Activated CD4-positive, alpha-beta memory T cell treated with anti-CD3 and anti-CD28 coated beads, Interleukin-2, amount 10 ng/mL, durations not matched to agents 7 days and 5 days (primary cell): ENCODE results near the gene GSTM1. TPM values are rescaled to one million over a fixed set of nuclear protein-coding genes. Genes with fewer than 3 reads are reported as not detected.
"Not testable (repeated sequence)": the region's sequence is repeated elsewhere in the genome, so short reads cannot be mapped to it uniquely, and the experiment has no call there.

Experiments
- CTCF ChIA-PET: fragments of 350-600 bp; sonication (Branson Sonifier 250); formaldehyde crosslinking; loops from one replicate; lab custom pipeline; 2021; ENCODE audit warnings: antibody characterized with exemption, inconsistent platforms; lab: Charles Lee
- POLR2A ChIA-PET: fragments of 350-600 bp; sonication (Branson Sonifier 250); formaldehyde crosslinking; loops from one replicate; lab custom pipeline; 2021; ENCODE audit warnings: antibody characterized with exemption; lab: Charles Lee
- DNase-seq: peaks from one replicate; pipeline ENCODE4 v3.0.0-alpha.2; 2020
- H3K27ac Mint-ChIP-seq: one replicate; pipeline ENCODE4 v1.8.0; 2021; ENCODE audit warnings: mild to moderate bottlenecking, mixed read lengths
- H3K27me3 Mint-ChIP-seq: one replicate; pipeline ENCODE4 v1.8.0; 2021; ENCODE audit warnings: mixed read lengths
- H3K36me3 Mint-ChIP-seq: one replicate; pipeline ENCODE4 v1.8.0; 2021; ENCODE audit warnings: low read depth, mixed read lengths
- H3K4me1 Mint-ChIP-seq: one replicate; pipeline ENCODE4 v1.8.0; 2021; ENCODE audit warnings: mixed read lengths
- H3K4me3 Mint-ChIP-seq: one replicate; pipeline ENCODE4 v1.8.0; 2021; ENCODE audit warnings: mild to moderate bottlenecking, mixed read lengths
- H3K9me3 Mint-ChIP-seq: one replicate; pipeline ENCODE4 v1.8.0; 2021; ENCODE audit warnings: mixed read lengths
- total RNA-seq, 2 experiments: library from RNA; stranded (reverse); gene quantifications; one replicate each; pipeline ENCODE4 v1.2.3, GENCODE V29; 2021

Gene GSTM1
- total RNA-seq, 2 experiments from 2014 or later: not detected

GRCh38 chr1:109685890-109686289 lies 1.7 kb upstream of the GSTM1 start:
- H3K9me3 Mint-ChIP-seq: not testable (repeated sequence)

GRCh38 chr1:109687109-109687508 lies 508 bp upstream of the GSTM1 start:
- H3K4me3 Mint-ChIP-seq, H3K27me3 Mint-ChIP-seq, DNase-seq, POLR2A ChIA-PET, H3K36me3 Mint-ChIP-seq, H3K9me3 Mint-ChIP-seq, H3K4me1 Mint-ChIP-seq, CTCF ChIA-PET, H3K27ac Mint-ChIP-seq: not testable (repeated sequence)

More at GRCh38 chr1:109685890-109686289, 1.7 kb upstream of the GSTM1 start:
- POLR2A ChIA-PET, H3K27me3 Mint-ChIP-seq, H3K4me1 Mint-ChIP-seq, CTCF ChIA-PET, H3K36me3 Mint-ChIP-seq, H3K27ac Mint-ChIP-seq, DNase-seq, H3K4me3 Mint-ChIP-seq: not testable (repeated sequence)

- H3K27ac Mint-ChIP-seq: no peak overlapping the region
- no peaks in the 10 kb centered on the region for H3K27me3 Mint-ChIP-seq
- no peaks in the 10 kb centered on the region for H3K4me1 Mint-ChIP-seq
- no peak overlapping the region for H3K4me3 Mint-ChIP-seq
- CTCF ChIA-PET: no interaction called here
- DNase-seq: no peak
- no peaks in the 10 kb centered on the region for H3K36me3 Mint-ChIP-seq
- POLR2A ChIA-PET: no interaction called here
- H3K9me3 Mint-ChIP-seq: no peaks in the 10 kb centered on the region
Measured at GRCh38 chr1:109689844-109690405, 2.3 kb downstream of the GSTM1 start.

GRCh38 chr1:109691759-109692158 lies 4.1 kb downstream of the GSTM1 start:
- Mint-ChIP-seq H3K27ac (no peak overlapping the region), H3K36me3 (no peaks in the 10 kb centered on the region), H3K4me1 (no peaks in the 10 kb centered on the region), H3K27me3 (no peaks in the 10 kb centered on the region), H3K4me3 (no peak overlapping the region), H3K9me3 (no peaks in the 10 kb centered on the region)
- DNase-seq: no peak
- ChIA-PET POLR2A (no interaction called here), CTCF (no interaction called here)

GRCh38 chr1:109694400-109694799 lies 6.8 kb downstream of the GSTM1 start:
- H3K9me3 Mint-ChIP-seq, H3K36me3 Mint-ChIP-seq, H3K4me3 Mint-ChIP-seq, H3K27ac Mint-ChIP-seq, CTCF ChIA-PET, DNase-seq, POLR2A ChIA-PET, H3K4me1 Mint-ChIP-seq, H3K27me3 Mint-ChIP-seq: not testable (repeated sequence)

- POLR2A ChIA-PET, CTCF ChIA-PET, H3K4me3 Mint-ChIP-seq, DNase-seq, H3K4me1 Mint-ChIP-seq, H3K36me3 Mint-ChIP-seq, H3K27ac Mint-ChIP-seq, H3K9me3 Mint-ChIP-seq, H3K27me3 Mint-ChIP-seq: not testable (repeated sequence)
Measured at GRCh38 chr1:109695138-109695537, 7.5 kb downstream of the GSTM1 start.

- no peak for DNase-seq
- no peaks in the 10 kb centered on the region for H3K36me3 Mint-ChIP-seq
- ChIA-PET CTCF (no interaction called here), POLR2A (no interaction called here)
- no peaks in the 10 kb centered on the region for H3K27me3 Mint-ChIP-seq
- no peaks in the 10 kb centered on the region for H3K9me3 Mint-ChIP-seq
- no peaks in the 10 kb centered on the region for H3K4me1 Mint-ChIP-seq
- no peak overlapping the region for H3K27ac Mint-ChIP-seq
- no peak overlapping the region for H3K4me3 Mint-ChIP-seq
Measured at GRCh38 chr1:109697066-109697465, 9.4 kb downstream of the GSTM1 start.

- H3K27ac Mint-ChIP-seq, CTCF ChIA-PET, DNase-seq, H3K4me1 Mint-ChIP-seq, H3K9me3 Mint-ChIP-seq, H3K4me3 Mint-ChIP-seq, POLR2A ChIA-PET, H3K36me3 Mint-ChIP-seq, H3K27me3 Mint-ChIP-seq: not testable (repeated sequence)
Measured at GRCh38 chr1:109697861-109698260, 10.2 kb downstream of the GSTM1 start.

- CTCF ChIA-PET, H3K36me3 Mint-ChIP-seq, H3K4me3 Mint-ChIP-seq, POLR2A ChIA-PET, H3K27ac Mint-ChIP-seq, DNase-seq, H3K9me3 Mint-ChIP-seq, H3K4me1 Mint-ChIP-seq: not testable (repeated sequence)
- H3K27me3 Mint-ChIP-seq: peaks cover 15% of the 10 kb centered on the region
Measured at GRCh38 chr1:109702940-109703339, 15.3 kb downstream of the GSTM1 start.

GRCh38 chr1:109704173-109704572 lies 16.6 kb downstream of the GSTM1 start:
- CTCF ChIA-PET: no interaction called here
- H3K4me1 Mint-ChIP-seq: no peaks in the 10 kb centered on the region
- H3K27ac Mint-ChIP-seq: no peak overlapping the region

GRCh38 chr1:109705411-109705810 lies 17.8 kb downstream of the GSTM1 start:
- H3K4me3 Mint-ChIP-seq: no peak overlapping the region
- POLR2A ChIA-PET: no interaction called here
- peaks cover 12% of the 10 kb centered on the region for H3K9me3 Mint-ChIP-seq
- no peaks in the 10 kb centered on the region for H3K4me1 Mint-ChIP-seq
- DNase-seq: no peak
- no peak overlapping the region for H3K27ac Mint-ChIP-seq
- H3K36me3 Mint-ChIP-seq: no peaks in the 10 kb centered on the region
- peaks cover 21% of the 10 kb centered on the region for H3K27me3 Mint-ChIP-seq
- CTCF ChIA-PET: interaction anchor here (0.9 kb wide), 1 partner anchor 66 kb away, joined by 3 read pairs; no protein-coding TSS in a partner anchor

More at GRCh38 chr1:109704173-109704572, 16.6 kb downstream of the GSTM1 start:
- Mint-ChIP-seq H3K27me3 (peaks cover 21% of the 10 kb centered on the region), H3K9me3 (peaks cover 8% of the 10 kb centered on the region), H3K4me3 (no peak overlapping the region), H3K36me3 (no peaks in the 10 kb centered on the region)
- DNase-seq: no peak
- POLR2A ChIA-PET: no interaction called here

- H3K4me1 Mint-ChIP-seq, CTCF ChIA-PET, H3K4me3 Mint-ChIP-seq, H3K36me3 Mint-ChIP-seq, DNase-seq, H3K27ac Mint-ChIP-seq, POLR2A ChIA-PET: not testable (repeated sequence)
- H3K27me3 Mint-ChIP-seq: peaks cover 23% of the 10 kb centered on the region
- peaks cover 12% of the 10 kb centered on the region for H3K9me3 Mint-ChIP-seq
Measured at GRCh38 chr1:109708949-109709348, 21.3 kb downstream of the GSTM1 start.

- H3K27ac Mint-ChIP-seq, DNase-seq, CTCF ChIA-PET, H3K4me3 Mint-ChIP-seq, H3K36me3 Mint-ChIP-seq, H3K4me1 Mint-ChIP-seq, POLR2A ChIA-PET: not testable (repeated sequence)
- Mint-ChIP-seq H3K27me3 (peaks cover 22% of the 10 kb centered on the region), H3K9me3 (peaks cover 12% of the 10 kb centered on the region)
Measured at GRCh38 chr1:109709822-109710221, 22.2 kb downstream of the GSTM1 start.

- POLR2A ChIA-PET, H3K27ac Mint-ChIP-seq, DNase-seq, CTCF ChIA-PET, H3K36me3 Mint-ChIP-seq, H3K4me3 Mint-ChIP-seq, H3K4me1 Mint-ChIP-seq: not testable (repeated sequence)
- Mint-ChIP-seq H3K9me3 (peaks cover 12% of the 10 kb centered on the region), H3K27me3 (peaks cover 22% of the 10 kb centered on the region)
Measured at GRCh38 chr1:109711593-109712320, 24.1 kb downstream of the GSTM1 start, which contains the start of gene GSTM5. GSTM5 (plus strand) TSS chr1:109712251; CDS start chr1:109712313, 62 bp downstream.
